HepG2 (cell line): Measurements from ENCODE around the gene TSPAN18. TPM values are rescaled to one million over a fixed set of nuclear protein-coding genes. Genes with fewer than 3 reads are reported as not detected.
A peak's percentile ranks its signal among the peaks of the same experiment; 100 is the strongest.

Source experiments
- ATAC-seq: fragments of 200-7000 bp; cut with Tn5 transposase; 3 replicates; pipeline ENCODE4 v1.9.1; 2020; ENCODE audit warnings: mild to moderate bottlenecking, moderate library complexity
- BruUV-seq: library from RNA; stranded (reverse); fragments of 400-500 nt; replicated peaks from 2 replicates; lab custom pipeline; 2021; lab: Mats Ljungman, UMichigan
- CTCF ChIA-PET: fragments of 300-600 bp; formaldehyde crosslinking; extraction: SDS; loops from one replicate; lab custom pipeline; 2021; ENCODE audit warnings: low total read pairs, inconsistent platforms, low intra/inter-chr PET ratio; lab: Yijun Ruan, JAX
- POLR2A ChIA-PET: fragments of 350-600 bp; sonication (Branson Sonifier 250); formaldehyde crosslinking; loops from one replicate; lab custom pipeline; 2020; ENCODE audit warnings: antibody characterized with exemption, inconsistent platforms; lab: Yijun Ruan, JAX
- DNase-seq: peaks from one replicate; pipeline ENCODE4 v3.0.0-alpha.2; 2015; ENCODE audit warnings: low spot score
- FAIRE-seq: peaks from 3 replicates; lab custom pipeline; 2011; peaks lifted over from hg19 to GRCh38; lab: Jason Lieb, UNC
- H2AFZ ChIP-seq: one replicate; pipeline ENCODE4 v1.6.1; 2011; ENCODE audit warnings: low read length, inconsistent platforms
- H3K27ac ChIP-seq: fragments of 300-600 bp; 3 replicates; pipeline ENCODE4 v1.8.0; 2011; ENCODE audit warnings: mixed run types, mild to moderate bottlenecking, mixed read lengths, low read length, inconsistent platforms; ENCODE audit not compliant: insufficient read depth; ENCODE audit errors: extremely low read length
- H3K27me3 ChIP-seq, 2 experiments: fragments of 200-600 bp in 1 of 2; 2 replicates in 1 of 2; 3 replicates in 1 of 2; pipeline versions ENCODE4 v1.6.0 to v1.8.0; 2011; ENCODE audit warnings: low read length in 2 of 2, mild to moderate bottlenecking in 2 of 2, moderate library complexity in 2 of 2, inconsistent platforms in 1 of 2; ENCODE audit not compliant: insufficient read depth in 2 of 2, control insufficient read depth in 1 of 2
- H3K36me3 ChIP-seq, 2 experiments: fragments of 200-600 bp in 1 of 2; replicated peaks in 1 of 2; 2 replicates in 1 of 2; 3 replicates in 1 of 2; pipeline versions ENCODE4 v1.5.1 to v1.8.0; 2011; ENCODE audit warnings: low read length in 2 of 2, inconsistent platforms in 1 of 2; ENCODE audit not compliant: insufficient read depth in 2 of 2, control insufficient read depth in 1 of 2
- H3K4me1 ChIP-seq: 2 replicates; pipeline ENCODE4 v1.5.1; 2012; ENCODE audit warnings: low read length, inconsistent platforms; ENCODE audit not compliant: insufficient read depth
- H3K4me2 ChIP-seq: 2 replicates; pipeline ENCODE4 v1.6.0; 2011; ENCODE audit warnings: low read depth, low read length, inconsistent platforms
- H3K4me3 ChIP-seq, 3 experiments: fragments of 200-600 bp in 1 of 3; sonication (generic), shearing (Covaris generic) in 1 of 3; replicated peaks in 1 of 3; 2 replicates each; pipeline ENCODE4 v1.5.1; 2011 to 2016; ENCODE audit warnings: low read length in 3 of 3, inconsistent platforms in 2 of 3, low read depth in 2 of 3, mild to moderate bottlenecking in 2 of 3, control low read depth in 1 of 3, mixed read lengths in 1 of 3; ENCODE audit not compliant: insufficient read depth in 1 of 3
- H3K79me2 ChIP-seq: one replicate; pipeline ENCODE4 v1.6.1; 2011; ENCODE audit warnings: low read length, inconsistent platforms; ENCODE audit not compliant: insufficient read depth
- H3K9ac ChIP-seq: 2 replicates; pipeline ENCODE4 v1.6.0; 2011; ENCODE audit warnings: mild to moderate bottlenecking, low read depth, low read length, inconsistent platforms; ENCODE audit not compliant: insufficient read depth
- H3K9me3 ChIP-seq: 2 replicates; pipeline ENCODE4 v1.5.1; 2012; ENCODE audit warnings: mild to moderate bottlenecking, low read length
- H4K20me1 ChIP-seq: 2 replicates; pipeline ENCODE4 v1.6.0; 2011; ENCODE audit warnings: inconsistent platforms, mild to moderate bottlenecking, low read length, moderate library complexity; ENCODE audit not compliant: insufficient read depth
- ARNT ChIP-seq: fragments of 450-650 bp; IDR thresholded peaks from 2 replicates; pipeline ENCODE4 v1.6.1; 2017
- GATAD2A ChIP-seq: IDR thresholded peaks from 2 replicates; pipeline ENCODE4 v1.6.1; 2016
- ISX ChIP-seq: sonication (generic); formaldehyde crosslinking; conservative IDR thresholded peaks from 2 replicates; pipeline ENCODE4 v1.5.0; 2020; ENCODE audit warnings: missing genetic modification reagents
- KLF11 ChIP-seq: IDR thresholded peaks from 2 replicates; pipeline ENCODE4 v1.6.1; 2016; ENCODE audit warnings: missing compliant biosample characterization
- NFKB2 ChIP-seq: sonication (generic); formaldehyde crosslinking; IDR thresholded peaks from 2 replicates; pipeline ENCODE4 v1.4.0; 2020; ENCODE audit warnings: missing genetic modification reagents, borderline replicate concordance
- NFYB ChIP-seq: sonication (generic); formaldehyde crosslinking; IDR thresholded peaks from 2 replicates; pipeline ENCODE4 v1.4.0; 2020; ENCODE audit warnings: missing genetic modification reagents
- RARG ChIP-seq: sonication (generic); formaldehyde crosslinking; IDR thresholded peaks from 2 replicates; pipeline ENCODE4 v1.4.0; 2020; ENCODE audit warnings: low read depth, mild to moderate bottlenecking, missing genetic modification reagents
- SRF ChIP-seq: IDR thresholded peaks from 2 replicates; pipeline ENCODE4 v1.6.1; 2011; ENCODE audit warnings: mild to moderate bottlenecking, low read depth, low read length, moderate library complexity
- TAF15 ChIP-seq: fragments of 200-400 bp; formaldehyde crosslinking; IDR thresholded peaks from one replicate; pipeline ENCODE4 v1.6.1; 2018; ENCODE audit warnings: mild to moderate bottlenecking, low read depth, low read length; ENCODE audit not compliant: poor library complexity, severe bottlenecking
- TCF12 ChIP-seq, 2 experiments: fragments of 450-650 bp in 1 of 2; sonication (generic) in 1 of 2; formaldehyde crosslinking in 1 of 2; IDR thresholded peaks; 2 replicates each; pipeline versions ENCODE4 v1.6.1 to v1.8.0; 2017 to 2022; ENCODE audit warnings: antibody characterized with exemption in 1 of 2, mild to moderate bottlenecking in 1 of 2, missing genetic modification reagents in 1 of 2, moderate library complexity in 1 of 2
- ZNF337 ChIP-seq: sonication (generic); formaldehyde crosslinking; IDR thresholded peaks from 2 replicates; pipeline ENCODE4 v1.5.1; 2020; ENCODE audit warnings: missing genetic modification reagents, low read depth, mild to moderate bottlenecking, borderline replicate concordance
- WGBS: methylation state at CpG from one replicate; pipeline ENCODE4 v1.1.6; 2017; ENCODE audit warnings: low lambda C conversion rate; 5-methylcytosine and 5-hydroxymethylcytosine counted together
- in situ Hi-C: cut with HindIII; loops from 2 replicates; pipeline ENCODE4 v1.10.0; 2017; ENCODE audit warnings: low pct_unique_long_range_greater_than_20kb; ENCODE audit not compliant: extremely low pct_ligation_motif_present
- intact Hi-C: fragments of 100-400 bp; cut with micrococcal nuclease; formaldehyde crosslinking; loops from one replicate; pipeline ENCODE4 v1.10.0; 2022; ENCODE audit not compliant: unreplicated experiment
- polyA plus RNA-seq, 8 experiments: library from polyadenylated mRNA; depleted of rRNA in 3 of 8; stranded (reverse) in 7 of 8; unstranded in 1 of 8; fragments of >200 nt; fragmentation: Illumina TruSeq in 4 of 8; extraction: Trizol in 4 of 8; gene quantifications; 2 replicates each; pipeline versions ENCODE4 v1.2.1 to v1.2.3, GENCODE V29; 2011 to 2016; ENCODE audit warnings: low read depth in 4 of 8, missing spikeins in 1 of 8, mixed read lengths in 1 of 8; ENCODE audit not compliant: insufficient read depth in 1 of 8
- total RNA-seq, 5 experiments: library from RNA; depleted of rRNA; stranded (reverse); fragments of >200 nt; fragmentation: Illumina TruSeq; extraction: Trizol; gene quantifications; 2 replicates each; pipeline ENCODE4 v1.2.3, GENCODE V29; 2016; ENCODE audit warnings: low read depth in 1 of 5
- TF ChIP-seq, protein P1 (sequence below): sonication (generic); formaldehyde crosslinking; IDR thresholded peaks from 2 replicates; pipeline ENCODE4 v1.5.0; 2020; ENCODE audit warnings: mild to moderate bottlenecking, missing genetic modification reagents
- TF ChIP-seq, protein P2 (sequence below): sonication (generic); formaldehyde crosslinking; IDR thresholded peaks from 2 replicates; pipeline ENCODE4 v1.5.1; 2020; ENCODE audit warnings: mild to moderate bottlenecking, moderate library complexity, missing genetic modification reagents

TSPAN18 gene
- total and polyA plus RNA-seq, 2 of the 13 experiments (the other 11 are each of a cell fraction or from before 2014, with no cell fraction given) = not detected

- intact Hi-C loops (loop anchor here (5.0 kb wide), 1 partner anchor 187 kb away; no protein-coding TSS in a partner anchor), in situ Hi-C loops (loop anchor here (5.0 kb wide), 1 partner anchor 167 kb away; no protein-coding TSS in a partner anchor)
- Histone ChIP-seq H3K27me3 (peaks cover 7 to 39% of the 10 kb centered on the region in 2 experiments; a peak in 4 of 5 replicates), H3K36me3 (no peaks in the 10 kb centered on the region), H3K9me3 (no peaks in the 10 kb centered on the region), H3K9ac (no peak overlapping the region), H3K79me2 (no peaks in the 10 kb centered on the region), H3K4me1 (peaks cover 14% of the 10 kb centered on the region), H4K20me1 (no peaks in the 10 kb centered on the region), H3K27ac (no peak overlapping the region), H3K4me3 (no peak overlapping the region), H3K4me2 (no peak overlapping the region), H2AFZ (no peak overlapping the region)
- no peak for FAIRE-seq
- BruUV-seq = no TSS peak
- CTCF ChIA-PET = no interaction called here
- TF ChIP-seq, protein P1, sequence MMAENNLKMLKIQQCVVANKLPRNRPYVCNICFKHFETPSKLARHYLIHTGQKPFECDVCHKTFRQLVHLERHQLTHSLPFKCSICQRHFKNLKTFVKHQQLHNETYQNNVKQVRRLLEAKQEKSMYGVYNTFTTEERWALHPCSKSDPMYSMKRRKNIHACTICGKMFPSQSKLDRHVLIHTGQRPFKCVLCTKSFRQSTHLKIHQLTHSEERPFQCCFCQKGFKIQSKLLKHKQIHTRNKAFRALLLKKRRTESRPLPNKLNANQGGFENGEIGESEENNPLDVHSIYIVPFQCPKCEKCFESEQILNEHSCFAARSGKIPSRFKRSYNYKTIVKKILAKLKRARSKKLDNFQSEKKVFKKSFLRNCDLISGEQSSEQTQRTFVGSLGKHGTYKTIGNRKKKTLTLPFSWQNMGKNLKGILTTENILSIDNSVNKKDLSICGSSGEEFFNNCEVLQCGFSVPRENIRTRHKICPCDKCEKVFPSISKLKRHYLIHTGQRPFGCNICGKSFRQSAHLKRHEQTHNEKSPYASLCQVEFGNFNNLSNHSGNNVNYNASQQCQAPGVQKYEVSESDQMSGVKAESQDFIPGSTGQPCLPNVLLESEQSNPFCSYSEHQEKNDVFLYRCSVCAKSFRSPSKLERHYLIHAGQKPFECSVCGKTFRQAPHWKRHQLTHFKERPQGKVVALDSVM (CRISPR knock-in tag) = 0 out of 2 replicates have a peak, but pooled peaks have one; percentile 13
- TF ChIP-seq ISX (CRISPR knock-in tag) = no peak
- POLR2A ChIA-PET = no interaction called here
- 39% methylated on average over 11 of the region's 12 CpGs for WGBS
- no peak for DNase-seq
- ATAC-seq = no peak
Measured at GRCh38 chr11:44725016-44725685, 1.6 kb upstream of the TSPAN18 start.

DNA sequence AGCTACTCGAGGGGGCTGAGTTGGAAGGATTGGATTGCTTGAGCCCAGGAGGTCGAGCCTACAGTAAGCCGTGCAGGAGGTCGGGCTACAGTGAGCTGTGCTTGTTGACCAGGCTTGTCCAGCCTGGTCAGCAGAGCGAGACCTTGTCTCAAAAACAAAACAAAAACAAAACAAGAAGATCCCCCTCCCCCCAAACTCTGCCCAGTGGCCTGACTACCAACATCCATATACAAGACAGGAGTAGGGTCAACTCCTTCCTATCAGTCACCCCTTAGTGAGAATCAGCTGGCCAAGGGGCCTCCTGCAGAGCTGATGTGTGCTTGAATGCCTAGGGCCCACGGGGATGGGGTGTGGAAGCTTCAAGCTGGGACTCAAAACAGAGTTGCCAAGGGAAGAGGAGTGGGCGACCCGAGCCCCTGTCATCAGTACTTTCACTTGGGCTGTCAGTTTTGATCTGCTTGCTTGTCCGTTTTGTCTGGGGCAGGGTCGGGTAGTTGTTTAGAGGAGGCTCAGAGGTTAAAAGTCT lies 942 bp upstream of the TSPAN18 start:
- POLR2A ChIA-PET = no interaction called here
- H3K4me2 ChIP-seq = no peak overlapping the region
- H3K27me3 ChIP-seq = peaks cover 7 to 38% of the 10 kb centered on the region in 2 experiments; a peak in 4 of 5 replicates
- FAIRE-seq (no peak), DNase-seq (no peak), ATAC-seq (peak; percentile 13; the same call in 2 of the 3 replicates)
- no peak overlapping the region for H3K27ac ChIP-seq
- intact Hi-C loops (loop anchor here (5.0 kb wide), 1 partner anchor 186 kb away; no protein-coding TSS in a partner anchor), in situ Hi-C loops (loop anchor here (5.0 kb wide), 1 partner anchor 166 kb away; no protein-coding TSS in a partner anchor)
- no peaks in the 10 kb centered on the region for H3K79me2 ChIP-seq
- no peaks in the 10 kb centered on the region for H4K20me1 ChIP-seq
- no peaks in the 10 kb centered on the region for H3K9me3 ChIP-seq
- CTCF ChIA-PET = no interaction called here
- no peak overlapping the region for H3K9ac ChIP-seq
- no peak overlapping the region for H3K4me3 ChIP-seq
- H2AFZ ChIP-seq = no peak overlapping the region
- peaks cover 12% of the 10 kb centered on the region for H3K4me1 ChIP-seq
- BruUV-seq = no TSS peak
- H3K36me3 ChIP-seq = no peaks in the 10 kb centered on the region
- 16% methylated on average over 7 of the region's 10 CpGs for WGBS
- TF ChIP-seq RARG (CRISPR knock-in tag) = no peak
- TF ChIP-seq TCF12 (IDR thresholded peaks at IDR 0.05) = no peak
- TF ChIP-seq TCF12 (CRISPR knock-in tag; IDR thresholded peaks at IDR 0.05) = no peak
- no peak for TF ChIP-seq NFYB (CRISPR knock-in tag)
- TF ChIP-seq, protein P2, sequence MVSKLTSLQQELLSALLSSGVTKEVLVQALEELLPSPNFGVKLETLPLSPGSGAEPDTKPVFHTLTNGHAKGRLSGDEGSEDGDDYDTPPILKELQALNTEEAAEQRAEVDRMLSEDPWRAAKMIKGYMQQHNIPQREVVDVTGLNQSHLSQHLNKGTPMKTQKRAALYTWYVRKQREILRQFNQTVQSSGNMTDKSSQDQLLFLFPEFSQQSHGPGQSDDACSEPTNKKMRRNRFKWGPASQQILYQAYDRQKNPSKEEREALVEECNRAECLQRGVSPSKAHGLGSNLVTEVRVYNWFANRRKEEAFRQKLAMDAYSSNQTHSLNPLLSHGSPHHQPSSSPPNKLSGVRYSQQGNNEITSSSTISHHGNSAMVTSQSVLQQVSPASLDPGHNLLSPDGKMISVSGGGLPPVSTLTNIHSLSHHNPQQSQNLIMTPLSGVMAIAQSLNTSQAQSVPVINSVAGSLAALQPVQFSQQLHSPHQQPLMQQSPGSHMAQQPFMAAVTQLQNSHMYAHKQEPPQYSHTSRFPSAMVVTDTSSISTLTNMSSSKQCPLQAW = no peak
- no peak for TF ChIP-seq KLF11 (CRISPR knock-in tag)
- no peak for TF ChIP-seq ZNF337 (CRISPR knock-in tag)
- TF ChIP-seq TAF15 = no peak
- TF ChIP-seq NFKB2 (CRISPR knock-in tag) = no peak
- TF ChIP-seq SRF = no peak
- no peak for TF ChIP-seq GATAD2A (CRISPR knock-in tag)
- no peak for TF ChIP-seq ARNT
